Lower leg skin (tissue), 4 donors: ENCODE results near the gene OTUD3. TPM values are rescaled to one million over a fixed set of nuclear protein-coding genes. Genes with fewer than 3 reads are reported as not detected.
"Not testable (repeated sequence)": the region's sequence is repeated elsewhere in the genome, so short reads cannot be mapped to it uniquely, and the experiment has no call there.

Experiments
- DNase-seq, 2 donors: peaks; one replicate each; pipeline ENCODE4 v3.0.0-alpha.2; 2019; ENCODE audit warnings: low spot score in 2 of 2
- H3K4me3 ChIP-seq: fragments of 200-600 bp; sonication (generic); 2 replicates; pipeline ENCODE4 v1.5.1; 2017; ENCODE audit warnings: mild to moderate bottlenecking, low read depth; ENCODE audit not compliant: poor library complexity, severe bottlenecking
- CTCF ChIP-seq, 3 donors: fragments of 450-650 bp; IDR thresholded peaks; one replicate each; pipeline ENCODE4 v1.5.1; 2016; ENCODE audit warnings: antibody characterized with exemption in 3 of 3, mild to moderate bottlenecking in 3 of 3, moderate library complexity in 2 of 3
- POLR2A ChIP-seq, 2 donors: fragments of 450-650 bp; IDR thresholded peaks; one replicate each; pipeline ENCODE4 v1.6.1; 2016 to 2017; ENCODE audit warnings: antibody characterized with exemption in 2 of 2, mild to moderate bottlenecking in 1 of 2, moderate library complexity in 1 of 2
- WGBS, 2 donors: methylation state at CpG; one replicate each; pipeline ENCODE4 v1.1.5; 2018; 5-methylcytosine and 5-hydroxymethylcytosine counted together
- intact Hi-C: fragments of 100-400 bp; cut with DNase I; formaldehyde crosslinking; loops from one replicate; pipeline ENCODE4 v1.15.0; 2023; ENCODE audit warnings: low total_unique reads
- total RNA-seq, 4 donors: library from RNA; depleted of rRNA; stranded (reverse); fragments of >200 nt; gene quantifications; one replicate each; pipeline ENCODE4 v1.1.0, GENCODE V29; 2016

OTUD3 gene
- total RNA-seq, 4 donors from 2014 or later = 4.7 to 5.9 (median 5.2) TPM

GRCh38 chr1:19877181-19877750 is 4.9 kb upstream of the OTUD3 start:
- intact Hi-C loops = no loop called here
- DNase-seq = no peak
- no peak overlapping the region for H3K4me3 ChIP-seq
- 75 to 82% methylated on average over 16 of the region's 16 CpGs for WGBS, 2 donors
- TF ChIP-seq CTCF (IDR thresholded peaks at IDR 0.05) (no peak), POLR2A (IDR thresholded peaks at IDR 0.05) (no peak)

- TF ChIP-seq CTCF (IDR thresholded peaks at IDR 0.05) (no peak), POLR2A (IDR thresholded peaks at IDR 0.05) (no peak)
- intact Hi-C loops = no loop called here
- H3K4me3 ChIP-seq = no peak overlapping the region
- 40 to 42% methylated on average over 19 of the region's 19 CpGs for whole genome bisulfite sequencing, 2 donors
- peak in 1 of 2 donors; percentile 49 for DNase-seq
Measured at GRCh38 chr1:19877821-19878636, 4.2 kb upstream of the OTUD3 start.

- H3K4me3 ChIP-seq = no peak overlapping the region
- intact Hi-C loops = no loop called here
- 62 to 73% methylated on average over 12 of the region's 12 CpGs for WGBS, 2 donors
- no peak for TF ChIP-seq POLR2A (IDR thresholded peaks at IDR 0.05)
- no peak for DNase-seq
Measured at GRCh38 chr1:19878637-19878985, 3.6 kb upstream of the OTUD3 start.

GRCh38 chr1:19879227-19879626 is 3.0 kb upstream of the OTUD3 start:
- no peak overlapping the region for H3K4me3 ChIP-seq
- DNase-seq = no peak
- intact Hi-C loops = no loop called here
- WGBS, 2 donors = 93% methylated on average over 4 of the region's 4 CpGs
- TF ChIP-seq POLR2A (IDR thresholded peaks at IDR 0.05) (no peak), CTCF (IDR thresholded peaks at IDR 0.05) (no peak)

- H3K4me3 ChIP-seq = no peak overlapping the region
- TF ChIP-seq CTCF (IDR thresholded peaks at IDR 0.05) (no peak), POLR2A (IDR thresholded peaks at IDR 0.05) (no peak)
- DNase-seq = no peak
- intact Hi-C loops = no loop called here
- 91 to 92% methylated on average over 4 of the region's 4 CpGs for WGBS, 2 donors
Measured at GRCh38 chr1:19879661-19880060, 2.5 kb upstream of the OTUD3 start.

GRCh38 chr1:19880841-19881240 is 1.4 kb upstream of the OTUD3 start:
- DNase-seq, H3K4me3 ChIP-seq, intact Hi-C loops: not testable (repeated sequence)
- 81 to 87% methylated on average over 5 of the region's 5 CpGs for WGBS, 2 donors

- WGBS, 2 donors = 54 to 56% methylated on average over 2 of the region's 2 CpGs
- intact Hi-C loops = no loop called here
Measured at GRCh38 chr1:19884312-19884711, 2.1 kb downstream of the OTUD3 start.

More at GRCh38 chr1:19884312-19884711, 2.1 kb downstream of the OTUD3 start:
- H3K4me3 ChIP-seq = no peak overlapping the region
- no peak for DNase-seq
- TF ChIP-seq CTCF (IDR thresholded peaks at IDR 0.05) (no peak), POLR2A (IDR thresholded peaks at IDR 0.05) (no peak)
